ENCODE data around the gene LGALS8.

- TF ChIP-seq YY1 (IDR thresholded peaks at IDR 0.05; ENCODE audit: insufficient read depth, insufficient read length), result no peak
- no peak for TF ChIP-seq SUZ12 (IDR thresholded peaks at IDR 0.05; ENCODE audit: extremely low read depth, insufficient read depth, insufficient read length)
These were observed 17.9 kb downstream of the LGALS8 start for GRCh38 chr1:236541710-236542109.

Data from NT2/D1 (cell line).